Muscle of leg (tissue), 11 donors: ENCODE data around the gene LY9. TPM values are rescaled to one million over a fixed set of nuclear protein-coding genes. Genes with fewer than 3 reads are reported as not detected.

Experiments
- DNase-seq: peaks from one replicate; pipeline ENCODE4 v3.0.0; 2013
- H3K27ac ChIP-seq: one replicate; pipeline ENCODE4 v1.5.1; 2013; ENCODE audit warnings: mild to moderate bottlenecking, low read length, control low read depth
- H3K27me3 ChIP-seq: one replicate; pipeline ENCODE4 v1.6.1; 2013; ENCODE audit warnings: low read length; ENCODE audit not compliant: control insufficient read depth, insufficient read depth
- H3K36me3 ChIP-seq: one replicate; pipeline ENCODE4 v1.6.1; 2013; ENCODE audit warnings: low read length; ENCODE audit not compliant: control insufficient read depth, insufficient read depth
- H3K4me1 ChIP-seq: one replicate; pipeline ENCODE4 v1.6.1; 2013; ENCODE audit warnings: low read length; ENCODE audit not compliant: control insufficient read depth, insufficient read depth
- H3K4me3 ChIP-seq: one replicate; pipeline ENCODE4 v1.5.1; 2013; ENCODE audit warnings: low read length, control low read depth
- H3K9me3 ChIP-seq: replicated peaks from 2 replicates; pipeline ENCODE4 v1.6.1; 2013; ENCODE audit warnings: low read depth, low read length; ENCODE audit not compliant: control insufficient read depth
- WGBS: methylation state at CpG from one replicate; pipeline ENCODE4 v1.1.5; 2013; ENCODE audit warnings: missing lambda C conversion rate; ENCODE audit not compliant: insufficient coverage; 5-methylcytosine and 5-hydroxymethylcytosine counted together
- polyA plus RNA-seq, 8 donors: library from polyadenylated mRNA; unstranded; fragments of 120-200 nt; gene quantifications; one replicate each; pipeline versions ENCODE4 v1.2.1 to v1.2.3, GENCODE V29; 2013; ENCODE audit warnings: inconsistent platforms in 1 of 8, low replicate concordance in 1 of 8; ENCODE audit not compliant: insufficient read length in 8 of 8, insufficient read depth in 1 of 8
- total RNA-seq: library from RNA; stranded (reverse); fragments of 120-200 nt; gene quantifications from one replicate; pipeline ENCODE4 v1.2.4, GENCODE V29; 2013

Gene LY9
- total and polyA plus RNA-seq, 9 donors = 0.08 to 0.42 (median 0.16) TPM; not detected in 1

- 75% methylated on average over 5 of the region's 6 CpGs for WGBS
- no peaks in the 10 kb centered on the region for H3K4me1 ChIP-seq
- no peak overlapping the region for H3K27ac ChIP-seq
- no peak for DNase-seq
- no peaks in the 10 kb centered on the region for H3K9me3 ChIP-seq
- H3K4me3 ChIP-seq = no peak overlapping the region
- H3K36me3 ChIP-seq = no peaks in the 10 kb centered on the region
- no peaks in the 10 kb centered on the region for H3K27me3 ChIP-seq
These were observed 18.3 kb downstream of the LY9 start for GRCh38 chr1:160814316-160814715.

GRCh38 chr1:160814856-160815255 is 18.9 kb downstream of the LY9 start:
- no peaks in the 10 kb centered on the region for H3K27me3 ChIP-seq
- no peak overlapping the region for H3K4me3 ChIP-seq

GRCh38 chr1:160818207-160818937 is 22.4 kb downstream of the LY9 start:
- WGBS = 53% methylated on average over 5 of the region's 9 CpGs
- H3K4me1 ChIP-seq = no peaks in the 10 kb centered on the region
- H3K27ac ChIP-seq = no peak overlapping the region
- no peaks in the 10 kb centered on the region for H3K27me3 ChIP-seq
- no peak for DNase-seq
- no peaks in the 10 kb centered on the region for H3K36me3 ChIP-seq
- no peaks in the 10 kb centered on the region for H3K9me3 ChIP-seq
- H3K4me3 ChIP-seq = no peak overlapping the region

More at GRCh38 chr1:160814856-160815255, 18.9 kb downstream of the LY9 start:
- H3K27ac ChIP-seq = no peak overlapping the region
- DNase-seq = no peak
- no peaks in the 10 kb centered on the region for H3K4me1 ChIP-seq
- WGBS = 91% methylated on average over 7 of the region's 8 CpGs
- no peaks in the 10 kb centered on the region for H3K9me3 ChIP-seq
- H3K36me3 ChIP-seq = no peaks in the 10 kb centered on the region

- no peak for DNase-seq
- H3K27ac ChIP-seq = no peak overlapping the region
- no peaks in the 10 kb centered on the region for H3K27me3 ChIP-seq
- WGBS = 0% methylated on average over 1 of the region's 3 CpGs
- H3K9me3 ChIP-seq = no peaks in the 10 kb centered on the region
- no peaks in the 10 kb centered on the region for H3K36me3 ChIP-seq
- H3K4me1 ChIP-seq = no peaks in the 10 kb centered on the region
- no peak overlapping the region for H3K4me3 ChIP-seq
These were observed 23.2 kb downstream of the LY9 start for GRCh38 chr1:160819186-160819585.

GRCh38 chr1:160821627-160822026 is 25.7 kb downstream of the LY9 start:
- WGBS = 60% methylated on average over 1 of the region's 8 CpGs
- Histone ChIP-seq H3K27ac (no peak overlapping the region), H3K4me1 (no peaks in the 10 kb centered on the region), H3K36me3 (no peaks in the 10 kb centered on the region), H3K27me3 (no peaks in the 10 kb centered on the region), H3K4me3 (no peak overlapping the region), H3K9me3 (no peaks in the 10 kb centered on the region)
- no peak for DNase-seq

GRCh38 chr1:160823296-160823695 is 27.3 kb downstream of the LY9 start:
- DNase-seq = no peak
- Histone ChIP-seq H3K4me3 (no peak overlapping the region), H3K4me1 (no peaks in the 10 kb centered on the region), H3K27me3 (no peaks in the 10 kb centered on the region), H3K27ac (no peak overlapping the region), H3K36me3 (no peaks in the 10 kb centered on the region), H3K9me3 (no peaks in the 10 kb centered on the region)
- WGBS = 80% methylated on average over 2 of the region's 3 CpGs

GRCh38 chr1:160826546-160826945 is 30.6 kb downstream of the LY9 start:
- Histone ChIP-seq H3K4me3 (no peak overlapping the region), H3K27ac (no peak overlapping the region), H3K4me1 (no peaks in the 10 kb centered on the region), H3K27me3 (no peaks in the 10 kb centered on the region), H3K36me3 (no peaks in the 10 kb centered on the region), H3K9me3 (no peaks in the 10 kb centered on the region)
- WGBS = 100% methylated on average over 1 of the region's 1 CpG
- DNase-seq = no peak

- 80% methylated on average over 1 of the region's 2 CpGs for WGBS
- DNase-seq = no peak
These were observed 31.4 kb downstream of the LY9 start for GRCh38 chr1:160827418-160827817.

GRCh38 chr1:160829766-160830165 is 33.8 kb downstream of the LY9 start:
- WGBS = no CpG with 5 or more reads among the region's 1 CpG
- Histone ChIP-seq H3K36me3 (no peaks in the 10 kb centered on the region), H3K27me3 (no peaks in the 10 kb centered on the region), H3K4me1 (no peaks in the 10 kb centered on the region), H3K4me3 (no peak overlapping the region), H3K27ac (no peak overlapping the region), H3K9me3 (no peaks in the 10 kb centered on the region)
- DNase-seq = no peak

More at GRCh38 chr1:160827418-160827817, 31.4 kb downstream of the LY9 start:
- Histone ChIP-seq H3K27me3 (no peaks in the 10 kb centered on the region), H3K4me3 (no peak overlapping the region), H3K4me1 (no peaks in the 10 kb centered on the region), H3K9me3 (no peaks in the 10 kb centered on the region), H3K27ac (no peak overlapping the region), H3K36me3 (no peaks in the 10 kb centered on the region)

- WGBS = 48% methylated on average over 3 of the region's 8 CpGs
These were observed 34.6 kb downstream of the LY9 start for GRCh38 chr1:160830321-160831153.

More at GRCh38 chr1:160830321-160831153, 34.6 kb downstream of the LY9 start:
- Histone ChIP-seq H3K36me3 (no peaks in the 10 kb centered on the region), H3K9me3 (no peaks in the 10 kb centered on the region), H3K4me3 (no peak overlapping the region), H3K4me1 (no peaks in the 10 kb centered on the region), H3K27ac (no peak overlapping the region), H3K27me3 (no peaks in the 10 kb centered on the region)
- DNase-seq = peak; percentile 11
